SK-N-SH (cell line): ENCODE results near the gene NPAS3. TPM values are rescaled to one million over a fixed set of nuclear protein-coding genes. Genes with fewer than 3 reads are reported as not detected.

ENCODE experiments used
- CTCF ChIA-PET: fragments of 300-600, 350-600 bp; formaldehyde crosslinking; extraction: SDS; loops from one replicate; lab custom pipeline; 2021; lab: Yijun Ruan, JAX
- POLR2A ChIA-PET: fragments of 350-600 bp; sonication (Branson Sonifier 250); formaldehyde crosslinking; extraction: SDS; loops from one replicate; lab custom pipeline; 2020; ENCODE audit warnings: antibody characterized with exemption, inconsistent platforms; lab: Yijun Ruan, JAX
- DNase-seq: peaks from one replicate; pipeline ENCODE4 v3.0.0; 2012
- H2AFZ ChIP-seq: fragments of 200-600 bp; sonication (generic); 2 replicates; pipeline ENCODE4 v1.8.1; 2016; ENCODE audit warnings: antibody characterized with exemption, mild to moderate bottlenecking, low read depth
- H3F3A ChIP-seq: fragments of 200-600 bp; sonication (generic); replicated peaks from 2 replicates; pipeline ENCODE3; 2016; ENCODE audit warnings: antibody characterized with exemption, mild to moderate bottlenecking; ENCODE audit not compliant: insufficient read depth
- H3K27ac ChIP-seq, 2 experiments: fragments of 200-500 bp in 1 of 2; fragments of 200-600 bp in 1 of 2; sonication (Bioruptor generic) in 1 of 2; sonication (generic), shearing (Covaris generic) in 1 of 2; 2 replicates each; pipeline versions ENCODE4 v1.5.1 to v1.6.1; 2014 to 2016; ENCODE audit warnings: low read depth in 2 of 2, inconsistent platforms in 1 of 2, low read length in 1 of 2, mild to moderate bottlenecking in 1 of 2, mixed read lengths in 1 of 2
- H3K27me3 ChIP-seq: fragments of 200-600 bp; sonication (generic), shearing (Covaris generic); 2 replicates; pipeline ENCODE4 v1.6.1; 2016; ENCODE audit warnings: mixed run types; ENCODE audit not compliant: insufficient read depth
- H3K36me3 ChIP-seq, 2 experiments: fragments of 200-500 bp in 1 of 2; fragments of 200-600 bp in 1 of 2; sonication (Bioruptor generic) in 1 of 2; sonication (generic) in 1 of 2; replicated peaks in 1 of 2; 2 replicates each; pipeline versions ENCODE3 to v1.5.1; 2014 to 2016; ENCODE audit warnings: low read length in 1 of 2, mild to moderate bottlenecking in 1 of 2; ENCODE audit not compliant: insufficient read depth in 2 of 2, control insufficient read depth in 1 of 2
- H3K4me1 ChIP-seq, 2 experiments: fragments of 200-500 bp in 1 of 2; fragments of 200-600 bp in 1 of 2; sonication (Bioruptor generic) in 1 of 2; sonication (generic), shearing (Covaris generic) in 1 of 2; 2 replicates each; pipeline versions ENCODE4 v1.5.1 to v1.6.1; 2014 to 2016; ENCODE audit warnings: low read depth in 1 of 2, low read length in 1 of 2, mixed run types in 1 of 2; ENCODE audit not compliant: insufficient read depth in 2 of 2, control insufficient read depth in 1 of 2
- H3K4me2 ChIP-seq: fragments of 200-600 bp; sonication (generic), shearing (Covaris generic); 2 replicates; pipeline ENCODE4 v1.6.1; 2017; ENCODE audit warnings: mixed run types
- H3K4me3 ChIP-seq, 2 experiments: fragments of 200-500 bp in 1 of 2; fragments of 200-600 bp in 1 of 2; sonication (Bioruptor generic) in 1 of 2; sonication (generic), shearing (Covaris generic) in 1 of 2; 2 replicates each; pipeline versions ENCODE4 v1.5.1 to v1.8.1; 2014 to 2016; ENCODE audit warnings: low read depth in 2 of 2, inconsistent platforms in 1 of 2, low read length in 1 of 2, mild to moderate bottlenecking in 1 of 2, mixed read lengths in 1 of 2, moderate library complexity in 1 of 2
- H3K79me2 ChIP-seq: fragments of 200-600 bp; sonication (generic); 2 replicates; pipeline ENCODE4 v1.8.1; 2017; ENCODE audit warnings: mild to moderate bottlenecking; ENCODE audit not compliant: insufficient read depth
- H3K9ac ChIP-seq: fragments of 200-600 bp; sonication (generic); 2 replicates; pipeline ENCODE4 v1.6.1; 2017; ENCODE audit warnings: mixed run types
- H3K9me2 ChIP-seq: fragments of 200-600 bp; sonication (generic); 2 replicates; pipeline ENCODE4 v1.6.1; 2017; ENCODE audit warnings: mixed run types
- H3K9me3 ChIP-seq: fragments of 200-600 bp; sonication (generic); 2 replicates; pipeline ENCODE4 v1.6.1; 2017; ENCODE audit warnings: mixed run types, mild to moderate bottlenecking, moderate library complexity
- H4K20me1 ChIP-seq: fragments of 200-600 bp; sonication (generic); 2 replicates; pipeline ENCODE4 v1.6.1; 2017; ENCODE audit warnings: mild to moderate bottlenecking, mixed run types; ENCODE audit not compliant: insufficient read depth
- CHD2 ChIP-seq: fragments of 150-350 bp; IDR thresholded peaks from 2 replicates; pipeline ENCODE4 v1.6.1; 2018; ENCODE audit warnings: low read length; ENCODE audit not compliant: partially characterized antibody
- MEF2A ChIP-seq: IDR thresholded peaks from 2 replicates; pipeline ENCODE4 v1.4.0; 2012; ENCODE audit warnings: low read depth, borderline replicate concordance
- PBX3 ChIP-seq: IDR thresholded peaks from 2 replicates; pipeline ENCODE4; 2012
- REST ChIP-seq: IDR thresholded peaks from 2 replicates; pipeline ENCODE4 v1.6.1; 2012; ENCODE audit warnings: mild to moderate bottlenecking, low read depth, low read length, moderate library complexity
- USF1 ChIP-seq: IDR thresholded peaks from 2 replicates; pipeline ENCODE4 v1.4.0; 2012; ENCODE audit warnings: low read depth, borderline replicate concordance
- YY1 ChIP-seq: IDR thresholded peaks from 2 replicates; pipeline ENCODE4 v1.4.0; 2012; ENCODE audit warnings: low read depth, mild to moderate bottlenecking
- WGBS: methylation state at CpG from one replicate; pipeline ENCODE4 v1.1.6; 2017; ENCODE audit warnings: low lambda C conversion rate; 5-methylcytosine and 5-hydroxymethylcytosine counted together
- polyA plus RNA-seq, 3 experiments: library from polyadenylated mRNA; depleted of rRNA; stranded (reverse); fragments of >200 nt; gene quantifications; 2 replicates each; pipeline ENCODE4 v1.2.3, GENCODE V29; 2012

NPAS3 gene
- polyA plus RNA-seq, 1 of the 3 experiments (the other 2 are of a cell fraction) = 4.3 TPM

GRCh38 chr14:33566082-33566481 lies 627.4 kb downstream of the NPAS3 start:
- H3K27ac ChIP-seq = no peak overlapping the region

GRCh38 chr14:33567023-33567728 lies 628.5 kb downstream of the NPAS3 start:
- H3K4me3 ChIP-seq = no peak overlapping the region
- H3F3A ChIP-seq = peaks cover 30% of the 10 kb centered on the region
- no peaks in the 10 kb centered on the region for H3K9me3 ChIP-seq
- H3K9me2 ChIP-seq = no peaks in the 10 kb centered on the region
- H3K9ac ChIP-seq = 0 out of 2 replicates have a peak overlapping the region, but pooled peaks have one; percentile 9
- WGBS = 55% methylated on average over 10 of the region's 10 CpGs
- ChIA-PET POLR2A (no interaction called here), CTCF (no interaction called here)
- H3K36me3 ChIP-seq = no peaks in the 10 kb centered on the region
- no peaks in the 10 kb centered on the region for H3K79me2 ChIP-seq
- TF ChIP-seq USF1 = no peak
- 0 out of 2 replicates have a peak, but pooled peaks have one; percentile 3 for TF ChIP-seq PBX3
- no peak for DNase-seq
- no peaks in the 10 kb centered on the region for H4K20me1 ChIP-seq
- no peak overlapping the region; the same call in 1 of the 2 replicates for H2AFZ ChIP-seq
- H3K27me3 ChIP-seq = no peaks in the 10 kb centered on the region
- peaks cover 27 to 72% of the 10 kb centered on the region in 2 experiments for H3K4me1 ChIP-seq
- H3K4me2 ChIP-seq = peak overlapping the region; percentile 37
- H3K27ac ChIP-seq = peak overlapping the region; percentile 65 to 76; a peak in 3 of 4 replicates

More at GRCh38 chr14:33566082-33566481, 627.4 kb downstream of the NPAS3 start:
- no peaks in the 10 kb centered on the region for H3K36me3 ChIP-seq
- H3K4me2 ChIP-seq = no peak overlapping the region
- no peak overlapping the region for H3K9ac ChIP-seq
- H2AFZ ChIP-seq = no peak overlapping the region
- H3F3A ChIP-seq = peaks cover 30% of the 10 kb centered on the region
- ChIA-PET CTCF (interaction anchor here (0.7 kb wide), 1 partner anchor 154 kb away, joined by 3 read pairs; no protein-coding TSS in a partner anchor), POLR2A (interaction anchor here (0.6 kb wide), 1 partner anchor 627 kb away, joined by 5 read pairs; the partner anchor contains the start of gene NPAS3)
- H4K20me1 ChIP-seq = no peaks in the 10 kb centered on the region
- no peaks in the 10 kb centered on the region for H3K9me3 ChIP-seq
- H3K79me2 ChIP-seq = no peaks in the 10 kb centered on the region
- no peaks in the 10 kb centered on the region for H3K27me3 ChIP-seq
- no peak for DNase-seq
- WGBS = 86% methylated on average over 9 of the region's 9 CpGs
- TF ChIP-seq CHD2 (no peak), USF1 (no peak), REST (no peak), YY1 (no peak), MEF2A (no peak)
- TF ChIP-seq, all 33 proteins: peak for 0
- Histone ChIP-seq H3K4me3 (no peak overlapping the region), H3K9me2 (no peaks in the 10 kb centered on the region), H3K4me1 (peaks cover 28 to 71% of the 10 kb centered on the region in 2 experiments)
